HUES6 (cell line): ENCODE data around the gene CUX1.
A peak's percentile ranks its signal among the peaks of the same experiment; 100 is the strongest.

Source experiments
- H3K27ac ChIP-seq: 2 replicates; pipeline ENCODE4 v1.7.0; 2013; ENCODE audit warnings: low read depth, mild to moderate bottlenecking, low read length, inconsistent platforms
- H3K27me3 ChIP-seq: 2 replicates; pipeline ENCODE4 v1.6.1; 2013; ENCODE audit warnings: low read length; ENCODE audit not compliant: control insufficient read depth, insufficient read depth
- H3K36me3 ChIP-seq: 2 replicates; pipeline ENCODE4 v1.6.1; 2013; ENCODE audit warnings: low read length; ENCODE audit not compliant: control insufficient read depth, insufficient read depth
- H3K4me1 ChIP-seq: 2 replicates; pipeline ENCODE4 v1.6.1; 2013; ENCODE audit warnings: low read length; ENCODE audit not compliant: control insufficient read depth, insufficient read depth
- H3K4me3 ChIP-seq: 2 replicates; pipeline ENCODE4 v1.5.1; 2013; ENCODE audit warnings: low read depth, low read length
- H3K9ac ChIP-seq: one replicate; pipeline ENCODE4 v1.6.1; 2013; ENCODE audit warnings: mild to moderate bottlenecking, low read length
- H3K9me3 ChIP-seq: 2 replicates; pipeline ENCODE4 v1.6.1; 2013; ENCODE audit warnings: low read depth, low read length; ENCODE audit not compliant: control insufficient read depth, insufficient read depth

Gene CUX1

DNA sequence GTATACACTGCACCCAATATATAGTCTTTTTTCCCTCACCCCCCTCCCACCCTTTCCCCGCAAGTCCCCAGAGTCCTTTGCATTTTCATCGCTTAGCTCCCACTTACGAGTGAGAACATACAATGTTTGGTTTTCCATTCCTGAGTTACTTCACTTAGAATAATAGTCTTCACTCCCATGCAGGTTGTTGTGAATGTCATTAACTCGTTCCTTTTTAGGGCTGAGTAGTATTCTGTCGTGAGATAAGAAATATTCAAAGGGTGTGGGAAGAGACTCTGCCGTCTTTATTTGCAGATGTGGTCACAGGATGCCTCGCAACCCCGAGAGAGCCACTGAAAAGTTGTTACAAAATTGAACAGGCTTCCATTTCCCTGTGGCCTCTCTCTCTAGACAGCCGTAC is 331.4 kb downstream of the CUX1 start:
- Histone ChIP-seq H3K4me1 (peaks cover 25% of the 10 kb centered on the region), H3K4me3 (no peak overlapping the region), H3K27me3 (no peaks in the 10 kb centered on the region), H3K9me3 (no peaks in the 10 kb centered on the region), H3K36me3 (no peaks in the 10 kb centered on the region), H3K27ac (no peak overlapping the region), H3K9ac (no peak overlapping the region)

DNA sequence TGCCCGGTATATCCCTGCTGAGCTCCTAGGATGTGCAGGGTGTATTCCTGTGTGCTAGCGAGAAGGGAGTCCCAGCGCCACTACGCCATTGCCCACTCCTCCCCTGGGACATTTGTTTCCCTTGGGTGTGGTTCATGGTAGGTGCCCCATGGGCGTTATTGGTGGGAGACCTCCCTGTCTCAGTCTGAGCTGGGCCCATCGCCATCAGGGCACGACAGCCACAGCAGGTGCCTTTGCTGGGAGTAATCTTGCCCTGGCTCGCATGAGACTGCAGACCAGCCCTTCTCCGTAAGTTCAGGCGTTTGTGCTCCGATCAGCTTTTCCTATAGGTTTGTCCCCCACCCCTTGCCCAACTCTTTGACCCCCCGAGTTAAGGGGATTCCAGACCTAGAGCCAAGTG is 332.0 kb downstream of the CUX1 start:
- peaks cover 27% of the 10 kb centered on the region for H3K4me1 ChIP-seq
- H3K9ac ChIP-seq, result no peak overlapping the region
- no peaks in the 10 kb centered on the region for H3K27me3 ChIP-seq
- no peak overlapping the region for H3K27ac ChIP-seq
- no peak overlapping the region for H3K4me3 ChIP-seq
- H3K36me3 ChIP-seq, result no peaks in the 10 kb centered on the region
- H3K9me3 ChIP-seq, result no peaks in the 10 kb centered on the region

DNA sequence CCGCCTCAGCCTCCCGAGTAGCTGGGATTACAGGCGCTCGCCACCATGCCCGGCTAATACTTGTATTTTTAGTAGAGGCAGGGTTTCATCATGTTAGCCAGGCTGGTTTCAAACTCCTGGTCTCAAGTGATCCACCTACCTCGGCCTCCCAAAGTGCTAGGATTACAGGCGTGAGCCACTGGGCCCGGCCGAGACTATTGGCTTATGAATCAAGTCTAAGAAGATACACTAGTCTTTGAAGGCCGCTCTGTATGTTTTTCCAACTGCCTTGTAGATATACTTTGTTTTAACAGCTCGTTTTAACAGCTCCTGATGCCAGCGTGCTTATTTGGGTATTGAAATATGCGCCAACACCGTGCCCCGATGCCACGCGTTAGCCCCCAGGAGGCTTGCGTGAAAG is 332.8 kb downstream of the CUX1 start:
- no peak overlapping the region for H3K9ac ChIP-seq
- no peak overlapping the region for H3K27ac ChIP-seq
- peaks cover 27% of the 10 kb centered on the region for H3K4me1 ChIP-seq
- H3K36me3 ChIP-seq, result no peaks in the 10 kb centered on the region
- no peak overlapping the region for H3K4me3 ChIP-seq
- no peaks in the 10 kb centered on the region for H3K9me3 ChIP-seq
- no peaks in the 10 kb centered on the region for H3K27me3 ChIP-seq

DNA sequence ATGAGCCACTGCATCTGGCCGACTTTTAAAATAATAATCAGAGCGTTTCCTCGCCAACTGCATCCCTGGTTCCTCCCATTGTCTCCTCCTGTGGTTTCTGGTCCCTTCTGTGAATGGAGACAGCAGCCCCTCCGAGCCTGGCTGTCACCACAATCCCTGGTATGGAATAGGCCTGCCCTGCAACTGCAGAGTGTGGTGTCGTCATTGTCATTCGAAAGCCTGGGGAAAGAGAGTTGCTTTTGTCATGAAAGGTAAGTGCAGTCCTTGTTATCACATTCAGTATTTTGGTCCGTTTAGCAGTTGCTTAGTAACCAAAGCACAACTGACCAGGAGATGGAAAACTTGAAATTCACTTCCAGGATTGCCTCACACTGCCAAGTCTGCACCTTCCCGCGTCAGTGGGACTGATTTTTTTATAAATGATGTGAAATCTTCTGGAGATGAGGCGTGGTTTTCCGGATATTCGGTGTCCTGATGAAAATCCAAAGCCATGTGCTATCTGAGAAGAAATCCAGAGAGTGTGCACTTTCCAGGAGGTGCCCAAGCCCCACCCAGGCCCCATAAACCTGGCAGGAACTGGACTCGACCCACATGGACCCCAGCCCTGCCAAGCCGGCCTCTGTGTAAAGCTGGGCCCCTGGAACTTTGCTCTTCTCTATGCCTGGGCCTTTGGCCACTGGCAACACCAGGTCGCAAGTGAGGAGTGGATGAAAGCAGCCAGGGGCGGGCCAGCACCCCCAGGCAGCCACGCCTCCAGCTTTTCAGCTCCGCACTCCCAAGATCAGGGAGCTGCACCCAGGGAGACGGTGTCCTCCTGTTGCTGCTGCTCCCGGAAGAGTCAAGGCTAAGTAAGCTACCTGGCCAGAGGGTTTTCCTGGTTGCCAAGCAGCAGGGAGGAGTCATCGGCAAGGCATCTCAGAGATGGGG is 335.5 kb downstream of the CUX1 start:
- H3K27ac ChIP-seq, result peak overlapping the region; percentile 83
- H3K9ac ChIP-seq, result peak overlapping the region; percentile 69
- no peak overlapping the region for H3K4me3 ChIP-seq

DNA sequence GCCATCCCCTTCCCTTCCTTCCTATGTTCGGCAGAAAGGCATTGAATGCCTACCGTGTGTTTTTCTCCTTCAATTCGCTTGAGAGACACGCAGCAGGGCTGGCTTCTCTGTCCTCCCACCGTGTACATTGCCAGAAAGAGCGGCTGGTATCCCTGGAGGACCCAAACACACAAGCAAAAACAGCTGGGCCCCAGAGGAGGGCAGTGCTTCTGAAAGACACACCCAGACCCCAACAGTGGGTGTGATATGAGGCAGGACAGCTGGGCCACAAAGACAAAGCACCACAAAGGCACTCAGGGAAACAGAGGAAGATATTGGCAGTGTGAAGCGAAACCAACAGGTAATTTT is 336.1 kb downstream of the CUX1 start:
- Histone ChIP-seq H3K36me3 (peaks cover 4% of the 10 kb centered on the region), H3K4me1 (peaks cover 27% of the 10 kb centered on the region), H3K9ac (peak overlapping the region; percentile 7), H3K27ac (peak overlapping the region; percentile 83), H3K4me3 (no peak overlapping the region), H3K27me3 (no peaks in the 10 kb centered on the region), H3K9me3 (no peaks in the 10 kb centered on the region)

More for the DNA sequence above, 335.5 kb downstream of the CUX1 start:
- Histone ChIP-seq H3K9me3 (no peaks in the 10 kb centered on the region), H3K4me1 (peaks cover 27% of the 10 kb centered on the region), H3K27me3 (no peaks in the 10 kb centered on the region), H3K36me3 (no peaks in the 10 kb centered on the region)

DNA sequence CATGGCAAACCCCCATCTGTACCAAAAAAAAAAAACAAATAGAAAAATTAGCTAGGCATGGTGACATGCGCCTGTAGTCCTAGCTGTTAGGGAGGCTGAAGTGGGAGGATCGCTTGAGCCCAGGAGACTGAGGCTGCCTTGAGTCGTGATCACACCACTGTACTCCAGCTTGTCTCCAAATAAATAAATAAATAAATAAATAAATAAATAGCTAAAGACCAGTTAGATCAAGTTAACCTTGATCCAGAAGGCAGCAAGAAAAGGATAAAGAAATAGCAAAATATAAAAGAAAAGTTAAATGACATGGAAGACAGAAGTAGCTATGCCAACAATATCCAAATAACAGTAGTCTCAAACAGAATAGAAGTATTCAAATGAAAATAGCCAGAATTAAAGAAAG is 337.0 kb downstream of the CUX1 start:
- H3K4me1 ChIP-seq, result peaks cover 27% of the 10 kb centered on the region
- H3K27ac ChIP-seq, result no peak overlapping the region
- H3K4me3 ChIP-seq, result no peak overlapping the region
- H3K27me3 ChIP-seq, result no peaks in the 10 kb centered on the region
- no peaks in the 10 kb centered on the region for H3K9me3 ChIP-seq
- H3K36me3 ChIP-seq, result peaks cover 11% of the 10 kb centered on the region
- no peak overlapping the region for H3K9ac ChIP-seq

DNA sequence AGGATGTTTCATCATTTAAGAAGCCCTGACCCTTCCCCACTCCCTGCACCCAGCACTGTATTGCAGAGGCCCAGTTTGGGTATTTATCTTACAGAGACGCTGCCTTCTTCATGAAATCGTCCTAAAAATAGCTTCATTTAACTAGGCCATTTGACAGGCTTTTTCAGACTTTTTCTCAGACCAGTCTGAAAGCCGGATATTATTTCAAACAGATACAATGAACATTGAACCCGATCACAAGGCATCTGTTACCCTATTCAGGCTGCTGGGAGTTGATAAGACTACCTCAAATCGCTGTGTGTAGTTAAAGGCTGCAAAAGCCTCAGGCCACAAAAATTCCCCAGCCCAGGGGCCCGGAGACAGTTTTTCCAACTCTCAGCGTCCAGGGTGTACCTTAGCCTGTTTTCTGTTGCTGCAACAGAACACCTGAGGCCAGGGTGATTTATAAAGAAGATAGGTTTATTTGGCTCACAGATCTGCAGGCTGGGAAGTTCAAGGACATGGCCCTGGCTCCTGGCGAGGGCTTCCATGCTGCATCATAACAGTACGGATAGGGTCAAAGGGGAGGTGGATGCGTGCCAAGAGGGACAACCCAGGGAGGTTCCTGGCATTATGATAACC is 338.5 kb downstream of the CUX1 start:
- H3K36me3 ChIP-seq, result peaks cover 13% of the 10 kb centered on the region
- H3K4me3 ChIP-seq, result no peak overlapping the region
- no peak overlapping the region for H3K27ac ChIP-seq
- H3K9ac ChIP-seq, result peak overlapping the region; percentile 20
- H3K9me3 ChIP-seq, result no peaks in the 10 kb centered on the region
- peaks cover 26% of the 10 kb centered on the region for H3K4me1 ChIP-seq
- H3K27me3 ChIP-seq, result no peaks in the 10 kb centered on the region

DNA sequence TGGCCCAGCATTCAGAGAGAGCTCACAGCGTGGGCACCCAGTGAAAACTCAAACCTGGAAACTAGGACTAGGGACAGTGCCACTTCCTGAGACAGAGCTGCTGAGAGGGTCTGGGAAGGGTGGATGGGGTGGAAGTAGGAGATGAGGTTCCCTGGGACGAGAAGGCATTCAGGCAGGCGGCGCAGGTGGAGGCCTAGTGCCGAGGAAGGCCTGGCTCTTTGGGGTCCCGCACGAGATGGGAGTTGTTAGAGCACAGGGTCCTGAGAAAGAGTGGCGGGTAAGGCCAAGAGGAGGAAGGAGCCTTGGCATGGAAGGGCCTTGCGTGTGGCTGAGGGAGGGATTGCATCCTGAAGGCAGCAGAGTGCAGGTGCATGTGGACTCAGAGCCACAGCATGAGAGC is 339.4 kb downstream of the CUX1 start:
- Histone ChIP-seq H3K27me3 (no peaks in the 10 kb centered on the region), H3K27ac (no peak overlapping the region), H3K4me1 (peaks cover 21% of the 10 kb centered on the region), H3K9ac (no peak overlapping the region), H3K9me3 (no peaks in the 10 kb centered on the region), H3K36me3 (peaks cover 13% of the 10 kb centered on the region), H3K4me3 (no peak overlapping the region)

DNA sequence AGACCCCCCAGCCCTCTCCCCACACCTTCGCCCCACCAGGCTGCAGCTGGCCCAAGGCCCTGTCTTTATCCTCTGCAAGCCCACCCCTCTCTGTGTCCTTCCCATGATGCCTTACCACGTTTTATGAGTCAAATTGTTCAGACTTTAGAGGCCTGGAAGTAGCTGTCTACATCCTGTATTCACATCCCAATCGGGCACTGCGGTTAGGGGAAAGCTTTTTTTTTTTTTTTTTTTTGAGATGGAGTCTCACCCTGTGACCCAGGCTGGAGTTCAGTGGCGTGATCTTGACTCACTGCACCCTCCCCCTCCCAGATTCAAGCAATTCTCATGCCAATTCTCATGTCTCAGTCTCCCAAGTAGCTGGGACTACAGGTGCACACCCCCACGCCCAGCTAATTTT is 347.7 kb downstream of the CUX1 start:
- peaks cover 26% of the 10 kb centered on the region for H3K4me1 ChIP-seq
- no peaks in the 10 kb centered on the region for H3K27me3 ChIP-seq
- no peak overlapping the region for H3K9ac ChIP-seq
- no peak overlapping the region for H3K4me3 ChIP-seq
- H3K27ac ChIP-seq, result no peak overlapping the region
- peaks cover 25% of the 10 kb centered on the region for H3K36me3 ChIP-seq
- no peaks in the 10 kb centered on the region for H3K9me3 ChIP-seq

DNA sequence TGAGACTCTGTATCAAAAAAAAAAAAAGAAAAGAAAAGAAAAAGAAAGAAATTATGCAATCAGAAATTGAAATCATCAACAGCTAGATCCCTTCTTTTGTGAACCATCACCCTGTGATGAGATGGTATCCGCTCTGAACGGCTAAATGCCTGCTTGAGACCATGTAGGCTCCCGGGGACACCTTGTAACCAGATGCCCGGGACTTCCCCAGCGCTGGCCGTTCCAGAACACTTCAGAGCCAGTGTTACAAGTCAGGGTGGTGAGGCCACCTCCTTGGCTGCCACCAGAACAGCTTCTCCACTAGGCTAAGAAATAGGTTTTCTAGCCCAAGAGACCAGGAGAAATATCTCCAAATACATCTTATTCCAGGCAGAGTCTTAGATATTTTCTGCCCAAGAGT is 349.8 kb downstream of the CUX1 start:
- no peak overlapping the region for H3K27ac ChIP-seq
- H3K4me1 ChIP-seq, result peaks cover 28% of the 10 kb centered on the region
- H3K27me3 ChIP-seq, result no peaks in the 10 kb centered on the region
- H3K9me3 ChIP-seq, result no peaks in the 10 kb centered on the region
- H3K36me3 ChIP-seq, result peaks cover 41% of the 10 kb centered on the region
- H3K4me3 ChIP-seq, result no peak overlapping the region
- no peak overlapping the region for H3K9ac ChIP-seq

DNA sequence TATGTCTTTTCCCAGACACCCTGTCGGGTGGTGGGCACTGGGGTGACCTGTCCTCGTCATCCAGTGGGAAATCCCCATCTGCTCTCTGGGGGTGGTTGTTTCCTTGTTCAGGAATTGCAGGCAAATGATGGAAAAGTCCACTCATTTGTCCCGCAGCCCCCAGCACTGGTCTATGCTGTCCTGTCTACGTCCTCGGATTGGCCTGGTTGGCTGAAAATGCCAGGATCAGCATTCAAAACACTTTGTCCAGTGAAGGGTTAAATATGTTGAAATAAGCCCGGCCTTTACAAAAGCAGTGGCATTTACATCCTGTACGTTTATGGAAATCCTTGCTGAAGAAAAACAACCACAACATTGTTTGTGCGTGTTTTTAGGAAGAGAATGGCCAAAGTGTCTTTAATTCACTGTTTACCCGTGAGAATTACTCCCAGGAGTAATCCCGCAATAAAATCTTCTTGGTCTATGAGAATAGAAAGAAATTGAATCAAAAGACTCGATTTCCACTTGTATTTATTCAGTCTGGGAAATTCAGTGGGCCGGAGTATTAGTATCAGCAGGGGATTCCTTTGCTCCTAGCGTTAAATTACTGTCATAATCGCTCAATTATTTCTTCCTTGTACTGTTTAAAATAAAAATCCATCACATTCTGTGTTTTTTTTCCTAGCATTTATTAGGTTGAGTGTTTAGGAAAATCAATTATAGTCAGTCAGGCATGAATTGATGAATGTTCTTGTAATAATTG is 352.4 kb downstream of the CUX1 start:
- Histone ChIP-seq H3K4me1 (peaks cover 13% of the 10 kb centered on the region), H3K27me3 (no peaks in the 10 kb centered on the region), H3K4me3 (no peak overlapping the region)

More for the DNA sequence above, 352.4 kb downstream of the CUX1 start:
- no peak overlapping the region for H3K9ac ChIP-seq
- no peak overlapping the region for H3K27ac ChIP-seq
- H3K36me3 ChIP-seq, result peaks cover 44% of the 10 kb centered on the region
- H3K9me3 ChIP-seq, result no peaks in the 10 kb centered on the region
